IPS DF 6.9 (cell line): ENCODE results near the gene PERM1.

ENCODE experiments used
- DNase-seq: peaks from one replicate; pipeline ENCODE4 v3.0.0-alpha.2; 2013; ENCODE audit warnings: low read depth, low spot score
- H3K27ac ChIP-seq: one replicate; pipeline ENCODE4 v1.5.1; 2013; ENCODE audit warnings: low read length, control low read depth
- H3K27me3 ChIP-seq: 2 replicates; pipeline ENCODE4 v1.6.1; 2013; ENCODE audit warnings: mild to moderate bottlenecking, low read length; ENCODE audit not compliant: control insufficient read depth, insufficient read depth
- H3K36me3 ChIP-seq: 2 replicates; pipeline ENCODE4 v1.6.1; 2013; ENCODE audit warnings: low read length; ENCODE audit not compliant: control insufficient read depth, insufficient read depth
- H3K4me1 ChIP-seq: 2 replicates; pipeline ENCODE4 v1.6.1; 2013; ENCODE audit warnings: low read length; ENCODE audit not compliant: control insufficient read depth, insufficient read depth
- H3K4me3 ChIP-seq: 2 replicates; pipeline ENCODE4 v1.5.1; 2013; ENCODE audit warnings: mild to moderate bottlenecking, low read length
- H3K9me3 ChIP-seq: 2 replicates; pipeline ENCODE4 v1.6.1; 2013; ENCODE audit warnings: low read length, inconsistent platforms; ENCODE audit not compliant: control insufficient read depth, insufficient read depth
- WGBS: extraction: QIAGEN DNeasy Blood & Tissue Kit; methylation state at CpG from one replicate; pipeline ENCODE4 v1.1.7; 2013; ENCODE audit warnings: mixed read lengths, missing lambda C conversion rate; ENCODE audit not compliant: insufficient read length, insufficient coverage; 5-methylcytosine and 5-hydroxymethylcytosine counted together

The PERM1 gene

DNA sequence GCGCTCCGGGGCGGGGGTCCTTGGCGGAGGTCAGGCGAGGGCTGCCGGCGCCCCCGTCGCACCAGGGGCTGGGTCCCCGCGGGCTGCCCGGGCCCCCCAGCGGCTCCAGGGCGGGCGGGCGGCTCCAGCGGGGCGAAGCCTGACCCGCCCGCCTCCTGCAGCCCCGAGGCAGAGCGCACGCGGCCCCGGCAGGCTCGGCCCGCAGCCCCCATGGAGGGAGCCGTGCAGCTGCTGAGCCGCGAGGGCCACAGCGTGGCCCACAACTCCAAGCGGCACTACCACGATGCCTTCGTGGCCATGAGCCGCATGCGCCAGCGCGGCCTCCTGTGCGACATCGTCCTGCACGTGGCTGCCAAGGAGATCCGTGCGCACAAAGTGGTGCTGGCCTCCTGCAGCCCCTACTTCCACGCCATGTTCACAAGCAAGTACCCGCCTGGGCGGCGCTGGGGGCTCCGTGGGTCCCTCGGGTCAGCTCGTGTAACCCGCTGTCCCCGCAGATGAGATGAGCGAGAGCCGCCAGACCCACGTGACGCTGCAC lies 20.7 kb downstream of the PERM1 start:
- H3K4me3 ChIP-seq = peak overlapping the region; percentile 64; the same call in 1 of the 2 replicates
- peaks cover 1% of the 10 kb centered on the region; the same call in 1 of the 2 replicates for H3K4me1 ChIP-seq
- peaks cover 25% of the 10 kb centered on the region for H3K36me3 ChIP-seq
- DNase-seq = no peak
- H3K9me3 ChIP-seq = no peaks in the 10 kb centered on the region
- no CpG with 5 or more reads among the region's 56 CpGs for WGBS
- H3K27me3 ChIP-seq = no peaks in the 10 kb centered on the region
- no peak overlapping the region for H3K27ac ChIP-seq

DNA sequence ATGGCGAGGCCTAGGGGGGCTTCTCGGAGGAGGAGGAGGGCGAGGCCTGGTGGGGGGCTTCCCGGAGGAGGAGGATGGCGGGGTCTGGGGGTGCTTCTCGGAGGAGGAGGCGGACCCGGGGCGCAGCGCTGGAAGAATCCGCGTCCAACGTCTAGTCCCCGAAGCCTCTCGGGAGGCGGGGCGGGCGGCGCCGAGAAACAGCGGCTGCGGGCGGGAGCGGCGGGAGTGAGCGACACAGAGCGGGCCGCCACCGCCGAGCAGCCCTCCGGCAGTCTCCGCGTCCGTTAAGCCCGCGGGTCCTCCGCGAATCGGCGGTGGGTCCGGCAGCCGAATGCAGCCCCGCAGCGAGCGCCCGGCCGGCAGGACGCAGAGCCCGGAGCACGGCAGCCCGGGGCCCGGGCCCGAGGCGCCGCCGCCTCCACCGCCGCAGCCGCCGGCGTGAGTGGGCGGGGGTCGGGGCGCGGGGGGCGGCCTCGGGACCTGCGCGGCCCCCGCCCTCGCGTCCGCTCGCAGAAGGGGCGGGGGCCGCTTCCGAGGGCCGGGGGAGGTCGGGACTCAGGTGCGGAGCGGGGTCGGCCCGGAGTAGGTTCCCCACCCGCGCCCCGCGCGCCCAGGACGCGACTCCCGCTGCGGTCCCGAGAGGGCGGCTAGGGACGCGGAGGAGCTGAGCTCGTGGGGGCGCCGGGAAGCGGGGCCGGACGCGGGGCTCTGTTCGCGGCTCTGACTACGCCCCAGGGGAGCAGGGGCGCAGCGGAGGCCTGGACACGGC lies 21.3 kb downstream of the PERM1 start, which contains the start of gene KLHL17:
Gene KLHL17 (plus strand): TSS at position 222 of the 769 bp plus-strand sequence. CDS start 110 bp downstream, at position 332.
- no peak for DNase-seq
- no CpG with 5 or more reads among the region's 109 CpGs for WGBS
- peaks cover 30% of the 10 kb centered on the region for H3K36me3 ChIP-seq
- no peaks in the 10 kb centered on the region for H3K9me3 ChIP-seq
- no peak within 1 kb of the TSS for H3K27ac ChIP-seq
- peak within 1 kb of the TSS; percentile 64 for H3K4me3 ChIP-seq
- H3K27me3 ChIP-seq = no peaks in the 10 kb centered on the region
- H3K4me1 ChIP-seq = no peaks in the 10 kb centered on the region

DNA sequence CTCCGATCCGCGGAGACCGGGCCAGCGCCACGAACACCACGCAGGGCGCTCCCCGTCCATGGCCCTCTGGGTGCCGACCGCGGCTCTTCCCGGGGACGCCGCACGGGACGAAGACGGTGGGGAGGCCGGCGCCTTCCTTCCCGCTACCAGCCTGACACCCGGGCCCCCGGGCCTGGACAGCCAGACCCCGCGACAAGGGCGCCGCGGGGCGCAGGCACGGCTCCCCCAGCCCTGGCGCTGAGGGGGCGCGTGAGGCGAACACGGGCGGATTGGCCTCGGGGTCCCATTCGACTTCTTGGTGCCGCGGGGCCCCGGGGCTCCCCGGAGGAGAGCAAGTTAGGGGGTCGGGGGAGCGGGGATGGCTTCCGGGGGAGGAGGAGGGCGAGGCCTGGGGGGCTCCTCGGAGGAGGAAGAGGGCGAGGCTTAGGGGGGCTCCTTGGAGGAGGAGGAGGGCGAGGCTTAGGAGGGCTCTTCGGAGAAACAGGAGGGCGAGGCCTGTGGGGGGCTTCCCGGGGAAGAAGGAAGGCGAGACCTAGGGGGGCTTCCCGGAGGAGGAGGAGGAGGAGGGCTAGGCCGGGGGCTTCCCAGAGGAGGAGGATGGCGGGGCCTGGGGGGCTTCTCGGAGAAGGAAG lies 22.0 kb downstream of the PERM1 start:
- no peaks in the 10 kb centered on the region for H3K27me3 ChIP-seq
- H3K36me3 ChIP-seq = peaks cover 36% of the 10 kb centered on the region
- peak overlapping the region; percentile 64; the same call in 1 of the 2 replicates for H3K4me3 ChIP-seq
- no CpG with 5 or more reads among the region's 57 CpGs for WGBS
- H3K27ac ChIP-seq = no peak overlapping the region
- no peaks in the 10 kb centered on the region for H3K4me1 ChIP-seq
- H3K9me3 ChIP-seq = no peaks in the 10 kb centered on the region
- no peak for DNase-seq

DNA sequence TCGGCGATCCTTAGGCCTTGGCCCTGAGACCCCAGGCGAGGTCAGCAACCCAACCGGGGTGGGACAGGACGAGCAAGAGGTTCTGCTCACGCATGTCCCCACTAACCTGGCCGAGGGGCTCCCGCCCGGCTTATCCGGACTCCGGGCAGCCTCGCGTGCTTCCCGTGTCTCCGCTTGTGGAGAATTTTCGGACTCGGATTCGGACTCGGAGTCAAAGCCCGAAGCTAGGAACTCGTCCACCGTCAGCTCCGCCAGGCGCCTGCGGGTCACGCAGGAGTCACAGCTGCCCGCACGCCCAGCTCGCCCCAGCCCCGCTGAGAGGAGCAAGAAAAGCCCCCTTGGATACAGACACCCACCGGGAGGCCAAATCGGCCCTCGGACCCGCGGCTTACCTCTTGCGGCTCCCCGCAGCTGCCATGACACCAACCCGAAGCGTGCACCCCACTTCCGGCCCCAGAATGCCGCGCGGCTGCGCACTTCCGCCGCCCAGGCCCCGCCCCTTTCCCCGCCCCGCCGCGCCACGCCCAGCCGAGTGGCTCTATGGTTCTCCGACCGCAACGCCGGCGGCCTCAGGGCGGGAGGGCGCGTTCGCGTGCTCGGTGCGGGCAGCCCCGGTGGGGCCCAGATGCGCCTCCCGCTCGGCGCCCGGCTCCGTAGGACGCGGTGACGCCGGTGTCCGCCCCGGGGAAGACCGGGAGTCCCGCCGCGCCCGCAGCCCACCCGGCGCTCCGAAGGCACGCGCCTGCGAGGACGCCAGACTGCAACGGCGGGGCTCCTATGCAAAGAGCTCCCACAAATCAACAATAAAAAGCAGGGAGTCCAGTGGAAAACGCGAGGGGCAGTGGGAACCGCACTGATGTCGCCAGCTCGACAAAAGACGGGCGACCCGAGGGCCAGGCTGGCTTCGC lies 22.8 kb downstream of the PERM1 start, which contains the start of gene NOC2L:
Gene NOC2L (minus strand): TSS at position 434 of the 908 bp plus-strand sequence. CDS start 16 bp downstream, at position 418.
- Histone ChIP-seq H3K9me3 (no peaks in the 10 kb centered on the region), H3K36me3 (peaks cover 35% of the 10 kb centered on the region), H3K27ac (no peak within 1 kb of the TSS), H3K4me1 (no peaks in the 10 kb centered on the region), H3K4me3 (peak within 1 kb of the TSS; percentile 90), H3K27me3 (no peaks in the 10 kb centered on the region)
- no peak for DNase-seq
- no CpG with 5 or more reads among the region's 101 CpGs for WGBS

DNA sequence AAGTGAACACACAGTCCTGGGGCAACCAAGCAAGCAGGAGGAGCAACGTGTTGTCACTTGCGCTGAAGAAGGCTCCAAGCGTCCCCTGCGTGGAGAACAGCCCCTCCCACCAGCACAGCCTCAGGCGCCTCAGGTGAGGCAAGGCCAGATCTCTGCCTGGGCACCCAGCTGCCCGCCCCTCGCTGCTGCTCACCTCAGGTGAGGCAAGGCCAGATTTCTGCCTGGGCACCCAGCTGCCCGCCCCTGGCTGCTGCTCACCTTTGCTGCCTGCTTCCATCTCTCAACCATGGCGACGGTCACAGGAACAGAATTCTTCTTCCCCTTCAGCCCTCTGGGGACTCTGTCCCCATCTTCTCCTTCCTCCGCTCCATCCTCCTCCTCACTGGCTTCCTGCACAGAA lies 25.3 kb downstream of the PERM1 start:
- no CpG with 5 or more reads among the region's 11 CpGs for WGBS
- H3K9me3 ChIP-seq = no peaks in the 10 kb centered on the region
- H3K27ac ChIP-seq = no peak overlapping the region
- peaks cover 41% of the 10 kb centered on the region for H3K36me3 ChIP-seq
- H3K4me3 ChIP-seq = no peak overlapping the region
- no peak for DNase-seq
- no peaks in the 10 kb centered on the region for H3K4me1 ChIP-seq
- no peaks in the 10 kb centered on the region for H3K27me3 ChIP-seq

DNA sequence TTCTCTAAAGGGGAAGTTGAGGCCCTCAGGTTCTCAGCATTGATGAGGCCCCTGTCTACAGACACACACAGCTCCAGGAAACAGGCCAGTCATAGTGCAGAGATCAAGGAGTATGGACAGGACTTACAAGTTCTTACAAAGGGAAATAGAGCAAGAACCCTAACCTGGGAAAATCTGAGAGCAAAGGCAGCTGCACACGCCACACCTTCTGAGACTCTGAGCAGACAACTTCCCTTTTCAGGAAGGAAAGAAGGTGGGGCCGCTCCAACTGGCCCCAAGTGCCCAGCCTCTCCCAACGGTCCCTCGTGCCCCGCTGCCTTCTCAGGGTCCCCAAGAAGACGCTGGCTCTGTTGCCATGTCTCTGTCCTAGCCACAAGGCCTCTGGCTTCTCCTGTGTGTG lies 26.4 kb downstream of the PERM1 start:
- no peak overlapping the region for H3K4me3 ChIP-seq
- no peak overlapping the region for H3K27ac ChIP-seq
- WGBS = no CpG with 5 or more reads among the region's 6 CpGs
- H3K9me3 ChIP-seq = no peaks in the 10 kb centered on the region
- H3K36me3 ChIP-seq = peaks cover 46% of the 10 kb centered on the region
- no peaks in the 10 kb centered on the region for H3K4me1 ChIP-seq
- H3K27me3 ChIP-seq = no peaks in the 10 kb centered on the region
- no peak for DNase-seq

DNA sequence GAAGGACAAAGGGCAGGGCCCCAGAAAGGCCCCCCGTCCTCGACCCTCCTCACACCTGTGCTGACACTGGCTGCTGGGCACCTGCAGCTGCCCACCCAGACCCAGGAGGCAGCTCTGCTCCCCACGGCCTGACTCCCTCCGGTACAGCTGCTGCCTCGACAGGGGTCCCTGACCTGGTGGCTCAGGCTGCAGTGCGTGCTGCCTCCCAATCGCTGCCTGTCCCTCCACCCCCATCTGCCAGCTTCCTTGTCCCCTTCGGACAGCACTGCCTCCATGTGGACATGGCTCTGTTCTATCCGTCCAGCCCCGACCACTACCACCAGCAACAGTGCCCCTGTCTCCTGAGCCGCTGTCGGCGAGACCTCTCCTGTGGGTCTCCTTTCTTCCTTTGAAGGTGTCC lies 27.0 kb downstream of the PERM1 start:
- H3K4me1 ChIP-seq = no peaks in the 10 kb centered on the region
- no peak overlapping the region for H3K27ac ChIP-seq
- no peaks in the 10 kb centered on the region for H3K9me3 ChIP-seq
- no peaks in the 10 kb centered on the region for H3K27me3 ChIP-seq
- WGBS = no CpG with 5 or more reads among the region's 13 CpGs
- H3K4me3 ChIP-seq = no peak overlapping the region
- DNase-seq = no peak
- H3K36me3 ChIP-seq = peaks cover 52% of the 10 kb centered on the region

DNA sequence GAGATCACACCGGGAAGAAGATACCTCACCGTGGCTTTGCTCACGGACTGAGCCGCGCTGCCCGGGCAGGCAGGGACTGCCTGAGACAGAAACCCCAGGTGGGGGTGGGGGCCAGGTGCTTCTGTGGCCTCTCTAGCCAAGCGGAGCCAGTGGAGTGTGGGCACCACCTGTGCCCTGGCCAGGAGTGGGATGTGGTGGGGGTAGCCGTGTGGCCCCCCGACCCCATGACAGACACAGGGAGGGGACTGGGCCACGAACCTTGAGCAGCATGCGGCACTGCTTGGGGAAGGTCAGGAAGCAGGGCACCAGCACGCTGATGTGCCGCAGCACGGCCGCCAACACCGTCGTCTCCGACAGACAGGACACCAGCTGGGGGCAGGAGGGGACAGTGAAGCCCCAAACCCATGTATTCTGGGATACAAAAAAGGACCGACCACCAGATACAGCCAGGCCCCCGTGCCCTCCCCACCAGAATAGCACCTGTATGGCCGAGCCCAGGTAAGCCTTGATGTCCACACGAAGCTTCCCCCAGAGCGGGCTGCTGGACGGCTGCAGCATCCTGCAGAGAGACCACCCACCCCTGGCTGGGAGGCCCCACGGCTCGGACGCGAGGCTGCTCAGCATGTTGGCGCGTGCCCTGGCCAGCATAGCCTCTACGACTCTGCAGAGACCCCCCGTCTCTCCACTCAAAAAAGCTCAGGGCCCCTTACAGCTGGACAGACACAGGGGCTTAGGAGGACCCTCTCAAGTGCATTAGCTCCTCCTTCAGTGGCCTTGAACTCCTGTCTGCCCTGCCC lies 28.2 kb downstream of the PERM1 start:
- H3K27me3 ChIP-seq = no peaks in the 10 kb centered on the region
- no CpG with 5 or more reads among the region's 32 CpGs for WGBS
- H3K27ac ChIP-seq = no peak overlapping the region
- no peak overlapping the region for H3K4me3 ChIP-seq
- H3K9me3 ChIP-seq = no peaks in the 10 kb centered on the region
- DNase-seq = no peak
- H3K4me1 ChIP-seq = no peaks in the 10 kb centered on the region
- peaks cover 56% of the 10 kb centered on the region for H3K36me3 ChIP-seq

DNA sequence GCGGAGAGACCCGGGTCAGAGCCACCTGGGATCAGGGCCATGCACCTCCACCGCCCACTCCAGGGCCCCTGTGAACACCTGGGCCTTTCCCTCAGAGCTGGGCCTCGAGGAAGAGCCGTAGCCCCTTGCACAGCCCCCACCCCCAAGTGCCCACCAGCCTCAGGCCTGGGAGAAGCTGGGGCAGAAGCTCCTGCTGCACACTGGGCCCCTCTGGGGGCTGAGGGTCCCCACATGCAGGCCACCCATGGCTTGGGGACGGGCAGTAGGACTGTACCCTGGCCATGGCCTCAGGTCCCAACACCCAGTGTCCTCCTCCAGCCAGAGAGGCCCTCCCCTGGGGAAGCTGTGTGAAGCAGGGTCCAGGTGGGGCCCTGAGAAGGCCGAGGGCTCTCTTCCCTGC lies 29.3 kb downstream of the PERM1 start:
- Histone ChIP-seq H3K27ac (no peak overlapping the region), H3K27me3 (no peaks in the 10 kb centered on the region), H3K9me3 (no peaks in the 10 kb centered on the region), H3K4me3 (no peak overlapping the region), H3K36me3 (peaks cover 66% of the 10 kb centered on the region), H3K4me1 (no peaks in the 10 kb centered on the region)
- DNase-seq = no peak
- no CpG with 5 or more reads among the region's 7 CpGs for WGBS
